Measurements from ENCODE around the gene PLA2G1B.

Gene PLA2G1B

GRCh38 chr12:120327593-120327992 is at the start of gene PLA2G1B:
Gene PLA2G1B, minus strand, starts transcription at chr12:120327779. Its CDS starts 26 bp downstream, at chr12:120327753.
- DNase-seq (ENCODE audit: low read depth) = no peak

DNA sequence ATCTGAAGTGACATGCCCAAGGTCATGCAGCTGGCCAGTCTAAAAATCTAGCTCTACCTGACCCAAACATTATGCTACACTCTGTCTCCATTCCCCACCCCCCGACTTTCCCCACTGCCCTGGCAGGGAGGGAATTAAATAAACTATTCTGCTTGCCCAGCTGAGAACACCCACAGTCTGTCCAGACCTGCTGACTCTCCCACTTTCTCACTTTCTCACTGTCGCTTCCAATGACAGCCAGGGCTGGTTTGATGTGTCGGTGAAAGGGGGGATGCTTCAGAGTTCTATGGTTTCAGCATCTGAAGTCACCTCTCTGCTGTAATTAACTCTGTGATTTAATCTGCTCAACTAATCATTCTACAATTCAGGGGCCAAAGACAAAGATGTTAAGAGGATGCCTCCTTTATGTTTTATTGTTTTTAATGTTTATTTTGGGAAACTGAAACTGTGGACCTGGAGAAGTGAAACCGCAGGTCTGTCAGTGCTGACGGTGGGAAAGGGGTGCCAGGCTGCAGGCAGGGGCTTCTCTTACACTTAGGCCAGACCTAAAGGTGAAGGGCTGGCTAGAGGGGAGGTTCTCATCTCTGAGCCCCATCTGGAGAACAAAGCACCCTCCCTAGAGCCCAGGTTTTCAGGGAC is 49.5 kb upstream of the PLA2G1B start:
- no peak for DNase-seq (ENCODE audit: low read depth)

- no peak for DNase-seq (ENCODE audit: low read depth)
These were observed 48.8 kb upstream of the PLA2G1B start for GRCh38 chr12:120376416-120376815.

- no peak for DNase-seq (ENCODE audit: low read depth)
These were observed 48.4 kb upstream of the PLA2G1B start for GRCh38 chr12:120376009-120376408.

GRCh38 chr12:120373683-120374082 is 46.1 kb upstream of the PLA2G1B start:
- DNase-seq (ENCODE audit: low read depth) = no peak

- no peak for DNase-seq (ENCODE audit: low read depth)
These were observed 43.0 kb upstream of the PLA2G1B start for GRCh38 chr12:120370343-120371243.

DNA sequence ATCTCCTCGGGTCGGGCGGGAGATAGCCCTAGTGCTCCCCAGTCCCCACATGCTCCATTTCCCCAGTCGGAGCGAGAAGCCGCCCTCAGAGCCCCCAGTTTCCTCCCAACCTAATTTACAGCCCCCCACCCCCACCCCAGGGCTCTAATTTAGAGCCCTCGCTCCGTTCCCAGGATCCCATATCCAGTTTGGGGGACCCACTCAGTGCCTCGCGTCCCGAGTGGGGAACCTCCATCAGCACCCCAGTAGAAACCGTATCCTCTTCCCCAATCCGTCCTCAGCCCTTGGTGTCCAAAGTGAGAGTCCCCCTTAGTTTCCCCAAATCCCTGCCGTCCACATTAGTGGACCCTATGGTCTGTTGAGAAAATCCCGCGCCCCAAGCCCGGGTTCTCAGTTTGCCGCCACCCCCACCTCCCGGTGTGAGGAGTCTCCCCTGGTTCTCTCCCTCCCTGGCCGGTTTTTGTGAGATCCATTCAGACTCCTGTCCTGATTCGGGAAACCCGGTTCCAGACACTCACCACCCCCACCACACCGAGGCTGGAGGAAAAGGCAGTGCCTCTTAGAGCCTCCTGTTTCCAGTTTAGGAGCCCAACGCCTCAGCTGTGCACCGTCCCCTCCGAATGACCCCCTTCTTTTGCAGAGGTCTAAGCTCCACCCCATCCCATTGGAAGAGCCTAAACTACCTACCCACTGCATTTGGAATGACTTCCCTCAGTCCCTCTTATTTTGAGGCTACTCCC is 42.2 kb upstream of the PLA2G1B start:
- no peak for DNase-seq (ENCODE audit: low read depth)

- DNase-seq (ENCODE audit: low read depth) = no peak
These were observed 41.4 kb upstream of the PLA2G1B start, which contains the start of gene MSI1 for GRCh38 chr12:120368789-120369602. Gene MSI1, minus strand, starts transcription at chr12:120369164. Its CDS starts 73 bp downstream, at chr12:120369091.

GRCh38 chr12:120367924-120368788 is 40.6 kb upstream of the PLA2G1B start:
- no peak for DNase-seq (ENCODE audit: low read depth)

DNA sequence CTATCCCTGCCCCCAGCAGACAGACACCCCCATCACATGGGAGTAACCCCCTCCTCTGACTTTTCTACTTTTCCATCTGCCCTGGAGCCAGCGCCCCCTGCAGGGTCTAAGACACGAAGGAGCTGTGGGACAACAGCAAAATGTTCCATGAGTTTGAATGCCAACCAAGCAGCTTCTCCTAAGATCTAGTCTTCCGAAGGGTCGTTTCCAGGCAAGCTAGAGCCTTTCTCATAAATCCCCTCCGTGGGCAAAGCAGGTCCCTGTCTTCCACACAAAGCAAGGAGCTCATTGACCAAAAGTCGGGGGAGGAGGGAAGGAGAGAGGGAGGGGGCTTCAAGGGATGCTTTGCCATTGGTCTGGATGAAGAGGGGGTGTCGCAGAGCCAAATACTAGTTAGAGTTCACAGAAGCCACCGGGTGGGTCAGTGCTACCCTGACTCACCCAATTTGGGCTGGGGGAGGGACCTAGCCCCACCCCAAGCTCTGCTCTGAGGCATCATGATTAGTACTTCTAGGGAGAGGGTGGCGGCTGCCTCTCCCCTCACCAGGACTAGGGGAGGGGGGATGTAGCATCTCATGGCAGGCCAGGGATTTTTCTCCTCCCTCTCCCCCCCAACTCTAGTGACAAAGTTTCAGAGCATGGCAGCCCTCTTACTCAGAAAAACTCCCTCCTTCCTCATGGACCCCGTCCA is 39.8 kb upstream of the PLA2G1B start:
- no peak for DNase-seq (ENCODE audit: low read depth)

DNA sequence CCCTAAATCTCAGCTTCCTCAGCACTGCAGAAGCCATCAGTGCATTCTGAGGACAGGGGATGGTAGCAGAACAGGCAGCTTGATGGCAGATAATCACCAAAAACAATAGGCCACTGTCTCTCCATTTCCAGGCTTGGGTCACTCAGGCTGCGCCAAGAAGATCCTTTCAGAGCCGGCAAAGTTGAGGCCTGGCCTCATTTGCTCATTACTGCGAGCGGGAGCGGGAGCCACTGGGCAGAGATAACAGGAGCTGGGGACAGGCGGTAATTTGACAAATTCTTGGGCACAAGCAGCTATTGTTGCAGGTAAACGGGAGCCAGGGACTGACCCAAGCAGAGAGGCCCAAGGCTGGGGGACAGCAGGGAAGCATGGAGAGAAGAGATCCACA is 39.3 kb upstream of the PLA2G1B start:
- DNase-seq (ENCODE audit: low read depth) = no peak

DNA sequence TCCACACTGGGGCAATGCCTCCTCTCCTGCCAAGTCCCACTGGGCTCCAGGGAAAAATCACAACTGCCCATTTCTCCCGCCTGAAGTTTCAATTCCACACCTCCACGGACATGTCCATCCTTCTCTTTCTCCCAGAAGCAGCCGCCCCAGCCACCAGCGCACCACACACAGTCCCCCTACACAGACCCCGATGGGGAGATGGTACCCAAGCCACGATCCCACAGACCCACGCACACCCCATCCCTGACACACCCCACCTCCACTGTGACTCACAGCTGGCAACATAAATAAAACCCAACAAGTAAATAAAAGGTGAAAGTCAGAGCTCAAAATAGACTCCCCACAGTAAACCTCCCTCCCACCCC is 38.7 kb upstream of the PLA2G1B start:
- DNase-seq (ENCODE audit: low read depth) = no peak

GRCh38 chr12:120365675-120366340 is 38.2 kb upstream of the PLA2G1B start:
- DNase-seq (ENCODE audit: low read depth) = no peak

DNA sequence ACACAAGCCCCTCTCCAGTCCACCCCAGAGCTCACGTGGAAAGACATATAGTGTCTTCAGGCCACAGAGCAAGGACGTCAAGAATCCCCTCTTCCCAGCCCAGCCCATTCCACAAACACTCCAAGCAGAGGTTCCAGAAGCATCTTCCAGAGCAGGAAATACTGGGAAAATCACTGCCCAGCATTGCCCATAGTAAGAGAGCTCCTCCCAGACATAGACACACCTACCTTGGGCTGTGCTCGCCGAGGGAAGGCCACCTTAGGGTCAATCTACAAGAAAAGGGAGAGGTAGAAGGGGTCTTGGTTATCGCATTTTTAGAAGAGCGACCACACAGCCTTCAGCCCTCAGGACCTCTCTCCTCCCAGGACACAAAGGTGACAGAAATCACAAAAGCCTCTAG is 36.9 kb upstream of the PLA2G1B start:
- DNase-seq (ENCODE audit: low read depth) = no peak

- DNase-seq (ENCODE audit: low read depth) = no peak
These were observed 35.8 kb upstream of the PLA2G1B start for GRCh38 chr12:120363274-120363855.

GRCh38 chr12:120362516-120363273 is 35.1 kb upstream of the PLA2G1B start:
- no peak for DNase-seq (ENCODE audit: low read depth)

DNA sequence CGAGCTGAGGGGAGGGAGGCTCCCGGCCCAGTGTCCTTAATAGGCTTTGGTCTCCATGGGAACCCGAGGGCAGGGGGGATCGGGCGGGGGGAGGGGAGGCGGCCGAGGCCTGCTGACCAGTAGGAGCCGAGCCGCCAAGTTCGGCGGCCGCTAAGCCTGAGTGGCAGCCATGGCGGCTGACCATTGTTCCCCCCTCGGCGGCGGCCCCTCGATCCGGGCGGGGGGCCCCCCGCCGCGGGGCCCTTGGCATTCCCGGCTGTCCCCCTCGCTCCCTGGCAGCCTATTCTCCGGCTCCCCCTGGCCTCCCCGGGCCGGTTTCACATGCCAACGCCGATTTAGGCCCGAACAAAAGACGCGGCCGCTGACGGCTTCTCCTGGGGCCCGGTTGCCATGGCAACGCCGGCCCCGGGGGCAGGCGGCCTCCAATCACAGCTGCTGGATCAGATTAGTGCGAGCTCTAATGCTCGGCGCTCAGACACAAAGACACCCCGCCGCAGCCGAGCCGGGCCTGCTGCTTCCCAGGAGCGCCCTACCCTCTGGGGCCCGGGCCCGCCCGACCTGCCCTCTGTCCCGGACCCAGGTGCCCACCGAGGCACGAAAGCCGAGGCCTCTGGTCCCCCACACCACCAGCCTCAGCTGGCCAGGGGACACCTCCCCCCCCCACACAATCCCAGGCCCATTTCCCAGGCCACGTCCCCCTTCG is 34.1 kb upstream of the PLA2G1B start:
- DNase-seq (ENCODE audit: low read depth) = no peak

GRCh38 chr12:120359128-120359527 is 31.5 kb upstream of the PLA2G1B start:
- DNase-seq (ENCODE audit: low read depth) = no peak

All from stimulated activated CD8-positive, alpha-beta memory T cell treated with anti-CD3 and anti-CD28 coated beads, Interleukin-15, amount 100 ng/mL, for 1 hour (primary cell).